ENCODE measurements around the gene CDK15.

DNA sequence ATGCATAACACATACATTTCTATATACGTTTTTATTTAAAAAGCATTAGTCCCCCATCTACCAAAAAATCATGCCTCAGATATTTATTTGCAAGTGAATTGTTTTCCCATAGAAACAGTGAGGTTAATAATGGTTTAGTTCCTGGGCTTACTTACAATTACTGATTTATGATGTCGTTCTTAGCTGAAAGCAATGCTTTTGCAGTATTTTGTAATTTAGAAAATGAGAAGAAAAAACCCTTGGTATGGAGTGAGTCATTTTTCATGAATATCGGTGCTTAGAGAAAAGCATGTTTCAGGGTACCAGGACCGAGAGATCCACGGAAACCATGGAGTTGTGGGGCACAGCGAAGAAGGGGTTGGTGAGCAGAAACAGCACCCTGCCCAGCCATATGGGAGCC, 12.0 kb upstream of the CDK15 start:
- TF ChIP-seq EZH2 (IDR thresholded peaks at IDR 0.05; ENCODE audit: borderline replicate concordance, insufficient read depth, low read depth, low read length, poor library complexity, severe bottlenecking) = no peak
- TF ChIP-seq, protein P1, sequence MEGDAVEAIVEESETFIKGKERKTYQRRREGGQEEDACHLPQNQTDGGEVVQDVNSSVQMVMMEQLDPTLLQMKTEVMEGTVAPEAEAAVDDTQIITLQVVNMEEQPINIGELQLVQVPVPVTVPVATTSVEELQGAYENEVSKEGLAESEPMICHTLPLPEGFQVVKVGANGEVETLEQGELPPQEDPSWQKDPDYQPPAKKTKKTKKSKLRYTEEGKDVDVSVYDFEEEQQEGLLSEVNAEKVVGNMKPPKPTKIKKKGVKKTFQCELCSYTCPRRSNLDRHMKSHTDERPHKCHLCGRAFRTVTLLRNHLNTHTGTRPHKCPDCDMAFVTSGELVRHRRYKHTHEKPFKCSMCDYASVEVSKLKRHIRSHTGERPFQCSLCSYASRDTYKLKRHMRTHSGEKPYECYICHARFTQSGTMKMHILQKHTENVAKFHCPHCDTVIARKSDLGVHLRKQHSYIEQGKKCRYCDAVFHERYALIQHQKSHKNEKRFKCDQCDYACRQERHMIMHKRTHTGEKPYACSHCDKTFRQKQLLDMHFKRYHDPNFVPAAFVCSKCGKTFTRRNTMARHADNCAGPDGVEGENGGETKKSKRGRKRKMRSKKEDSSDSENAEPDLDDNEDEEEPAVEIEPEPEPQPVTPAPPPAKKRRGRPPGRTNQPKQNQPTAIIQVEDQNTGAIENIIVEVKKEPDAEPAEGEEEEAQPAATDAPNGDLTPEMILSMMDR (IDR thresholded peaks at IDR 0.05) = no peak

Measured in B cell (primary cell).